Germinal center (tissue), 1 donor: Measurements from ENCODE around the gene AKT1S1.
A peak's percentile ranks its signal among the peaks of the same experiment; 100 is the strongest.

Experiments used
- DNase-seq: peaks from one replicate; pipeline ENCODE4 v3.0.0; 2012; ENCODE audit warnings: mixed read lengths, low spot score

AKT1S1 gene

DNA sequence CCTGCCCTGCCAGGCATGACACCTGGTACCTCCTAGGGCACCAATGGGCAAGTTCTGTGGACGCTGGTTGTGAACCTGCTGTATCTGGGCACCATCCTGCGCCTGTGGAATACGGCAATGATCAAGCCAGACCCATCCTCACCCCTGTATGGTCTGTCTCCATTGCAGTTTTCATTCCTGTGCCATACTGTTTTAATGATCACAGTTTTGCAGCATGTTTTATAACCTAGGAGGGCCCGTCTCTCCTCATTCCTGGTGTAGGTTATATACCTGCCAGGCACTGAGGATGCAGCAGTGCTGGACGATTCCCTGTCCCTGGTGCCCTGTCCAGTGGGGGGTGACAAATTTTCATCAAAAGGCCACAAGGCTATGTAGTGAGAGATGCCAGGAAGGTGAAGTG is 5.9 kb upstream of the AKT1S1 start:
- no peak for DNase-seq

DNA sequence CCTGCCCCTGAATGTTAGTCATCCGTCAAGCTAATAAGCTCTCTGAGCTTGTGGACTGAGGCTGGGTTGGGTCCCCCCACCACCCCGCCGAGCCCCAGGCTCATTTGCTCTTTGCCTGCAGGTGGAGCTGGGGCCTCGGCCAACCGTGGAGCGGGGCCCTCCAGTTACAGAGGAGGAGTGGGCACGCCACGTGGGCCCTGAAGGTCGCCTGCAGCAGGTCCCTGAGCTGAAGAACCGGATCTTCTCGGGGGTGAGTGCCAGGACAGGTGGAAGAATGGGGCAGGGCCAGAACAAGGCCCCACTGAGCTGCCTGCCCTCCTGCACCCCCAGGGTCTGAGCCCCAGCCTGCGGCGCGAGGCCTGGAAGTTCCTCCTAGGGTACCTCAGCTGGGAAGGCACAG is 5.5 kb upstream of the AKT1S1 start:
- DNase-seq = no peak

DNA sequence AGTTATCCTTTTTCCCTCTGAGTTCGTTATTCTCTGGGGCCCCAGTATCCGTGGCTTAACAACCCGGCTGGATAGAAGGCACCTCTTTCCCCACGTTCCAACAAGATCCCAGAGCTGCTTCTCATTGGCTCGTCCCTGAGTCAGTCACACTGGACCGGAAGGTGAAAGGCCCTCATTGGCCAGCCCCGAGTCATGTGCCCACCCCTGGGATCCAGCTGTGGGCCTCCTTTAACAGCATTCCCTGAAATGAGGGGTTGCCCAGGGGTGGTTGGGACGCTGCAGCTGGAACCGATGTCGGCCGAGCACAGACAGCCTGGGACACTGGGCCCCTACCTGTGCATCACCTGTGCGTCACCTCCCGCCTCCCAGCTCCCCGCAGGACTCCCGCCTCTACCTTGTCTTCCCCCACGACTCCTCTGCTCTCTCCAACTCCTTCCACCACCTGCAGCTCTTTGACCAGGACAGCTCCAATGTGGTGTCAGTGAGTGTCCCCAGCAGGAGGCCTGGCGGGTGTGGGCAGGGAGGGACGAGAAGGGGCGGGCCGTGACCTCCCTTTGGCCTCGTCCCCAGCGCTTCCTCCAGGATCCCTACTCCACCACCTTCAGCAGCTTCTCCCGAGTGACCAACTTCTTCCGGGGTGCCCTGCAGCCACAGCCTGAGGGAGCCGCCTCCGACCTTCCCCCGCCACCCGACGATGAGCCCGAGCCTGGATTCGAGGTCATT is 4.7 kb upstream of the AKT1S1 start:
- DNase-seq = no peak

DNA sequence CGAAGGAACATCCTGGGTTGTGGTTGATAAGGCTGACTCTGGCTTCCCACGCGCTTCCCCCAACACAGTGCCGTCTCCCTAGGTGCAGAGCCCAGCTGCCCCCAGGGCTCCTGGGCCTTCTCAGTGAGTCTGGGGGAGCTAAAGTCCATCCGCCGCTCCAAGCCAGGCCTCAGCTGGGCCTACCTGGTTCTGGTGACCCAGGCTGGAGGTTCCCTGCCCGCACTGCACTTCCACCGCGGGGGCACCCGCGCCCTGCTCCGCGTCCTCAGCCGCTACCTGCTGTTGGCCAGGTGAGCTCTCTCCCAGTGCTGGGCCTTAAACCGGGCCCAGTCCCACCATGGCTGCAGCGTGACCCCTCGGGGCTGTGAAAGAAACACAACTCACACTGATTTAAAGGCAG is 4.0 kb upstream of the AKT1S1 start:
- DNase-seq = no peak

DNA sequence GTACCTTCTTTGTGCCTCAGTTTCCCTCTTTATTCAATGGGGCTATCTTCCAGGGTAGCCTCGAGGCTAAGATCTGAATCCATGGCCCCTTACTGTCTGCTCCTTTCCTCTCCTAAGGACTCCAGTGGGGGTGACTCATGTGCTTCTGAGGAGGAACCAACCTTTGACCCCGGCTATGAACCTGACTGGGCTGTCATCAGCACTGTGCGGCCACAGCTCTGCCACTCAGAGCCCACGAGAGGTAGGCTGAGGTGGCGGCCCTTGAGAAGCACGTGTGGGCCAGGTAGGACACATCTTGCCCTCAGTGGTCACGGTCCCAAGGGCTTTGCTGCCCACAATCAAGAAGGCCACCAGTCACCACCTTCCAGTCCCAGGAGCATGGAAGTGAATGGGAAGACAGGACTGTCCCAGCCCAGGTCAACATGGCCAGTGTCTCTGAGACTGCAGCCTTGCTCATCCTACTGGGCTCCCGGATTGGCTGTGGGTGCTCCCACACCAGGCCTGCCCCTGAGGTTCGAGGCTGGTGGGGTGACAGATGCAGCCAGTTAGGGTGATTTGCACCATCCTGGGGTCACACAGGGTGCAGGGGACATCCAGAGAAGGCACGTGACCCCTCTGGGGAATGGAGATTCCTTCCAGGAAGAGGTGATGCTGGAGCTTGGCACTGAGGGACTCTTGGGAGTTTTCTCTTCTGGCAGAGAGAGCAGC is 3.2 kb upstream of the AKT1S1 start:
- DNase-seq = no peak

DNA sequence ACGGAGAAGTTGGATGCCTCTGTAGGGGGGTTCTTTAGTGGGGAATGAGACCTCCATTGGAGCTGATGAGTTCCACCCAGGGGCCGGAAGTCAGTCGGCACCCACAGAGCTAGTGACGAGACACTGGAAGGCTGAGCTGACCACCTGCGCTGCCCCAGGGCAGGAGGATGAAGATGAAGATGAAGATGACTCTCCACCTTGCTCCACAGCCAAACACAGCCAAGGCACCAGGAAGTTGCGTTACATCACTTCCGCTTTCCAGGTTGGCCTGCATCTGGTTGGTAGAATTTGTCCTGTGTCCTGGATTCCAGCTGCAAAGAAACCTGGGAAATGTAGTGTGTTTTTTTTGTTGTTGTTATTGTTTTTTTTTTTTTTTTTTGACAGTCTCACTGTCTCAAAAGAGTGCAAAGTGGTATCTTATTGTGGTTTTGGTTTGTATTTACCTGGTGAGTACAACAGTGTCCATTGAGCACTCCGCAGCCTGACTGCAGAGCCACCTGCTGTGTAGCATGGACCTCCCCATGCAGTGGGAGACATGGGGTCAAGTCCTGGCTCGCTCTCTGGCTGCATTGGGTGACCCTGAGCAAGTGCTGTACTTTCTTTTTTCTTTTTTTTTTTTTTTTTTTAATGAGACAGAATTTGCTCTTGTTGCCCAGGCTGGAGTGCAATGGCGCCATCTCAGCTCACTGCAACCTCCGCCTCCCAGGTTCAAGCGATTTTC is 2.2 kb upstream of the AKT1S1 start:
- DNase-seq = no peak

DNA sequence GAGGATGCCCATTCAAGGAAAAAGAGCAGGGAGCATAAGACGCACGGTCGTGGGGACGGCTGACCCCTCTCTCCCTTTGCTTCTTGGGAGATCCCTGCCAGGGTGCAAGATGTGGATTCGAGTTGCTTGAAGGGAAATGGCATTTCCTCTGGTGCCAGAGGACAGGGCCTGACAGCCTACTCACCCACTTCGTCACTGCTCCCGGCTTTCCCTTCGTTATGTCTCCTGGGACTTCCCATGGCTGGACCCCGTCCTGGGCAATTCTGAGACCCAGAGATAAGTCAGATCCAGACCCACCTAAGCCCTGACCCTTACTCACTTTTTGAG is 1.6 kb upstream of the AKT1S1 start:
- no peak for DNase-seq

DNA sequence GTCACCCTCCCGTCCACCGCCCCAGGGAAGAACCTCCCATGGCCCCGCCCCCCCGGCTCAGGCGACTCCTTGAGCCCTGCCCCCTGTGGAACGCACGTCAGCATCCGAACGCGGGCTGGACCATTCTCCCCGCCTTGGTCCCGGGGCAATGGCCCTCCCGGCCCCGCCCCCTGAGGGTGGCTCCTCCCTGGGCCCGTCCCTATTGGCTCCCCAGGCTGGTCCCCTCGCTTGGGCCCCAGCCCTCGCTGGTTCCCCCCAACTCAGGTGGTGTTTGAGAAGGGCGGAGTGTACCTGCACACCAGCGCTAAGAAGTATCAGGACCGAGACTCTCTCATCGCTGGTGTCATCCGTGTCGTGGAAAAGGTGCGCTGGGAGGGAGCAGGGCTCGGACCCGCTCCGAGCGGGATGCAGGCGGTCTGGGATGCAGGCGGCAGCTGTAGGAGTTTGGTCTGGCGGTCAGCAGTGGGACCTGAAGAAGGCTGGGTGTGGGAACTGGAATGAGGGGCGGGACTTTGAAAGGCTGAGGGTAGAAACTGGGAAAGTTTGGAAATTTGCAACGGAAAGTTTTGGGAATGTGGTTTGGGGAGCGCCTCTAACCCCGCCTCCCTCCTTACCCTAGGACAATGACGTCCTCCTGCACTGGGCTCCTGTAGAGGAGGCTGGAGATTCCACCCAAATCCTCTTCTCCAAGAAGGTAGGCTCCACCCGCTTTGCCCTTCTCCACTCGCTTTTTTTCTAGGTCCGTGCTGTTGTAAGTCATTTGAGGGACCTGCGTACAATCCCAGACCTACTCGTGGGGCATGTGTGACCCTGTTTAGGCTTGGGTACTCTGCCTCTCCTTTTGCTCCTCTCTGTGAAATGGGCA is 956 bp upstream of the AKT1S1 start:
- peak; percentile 96 for DNase-seq

DNA sequence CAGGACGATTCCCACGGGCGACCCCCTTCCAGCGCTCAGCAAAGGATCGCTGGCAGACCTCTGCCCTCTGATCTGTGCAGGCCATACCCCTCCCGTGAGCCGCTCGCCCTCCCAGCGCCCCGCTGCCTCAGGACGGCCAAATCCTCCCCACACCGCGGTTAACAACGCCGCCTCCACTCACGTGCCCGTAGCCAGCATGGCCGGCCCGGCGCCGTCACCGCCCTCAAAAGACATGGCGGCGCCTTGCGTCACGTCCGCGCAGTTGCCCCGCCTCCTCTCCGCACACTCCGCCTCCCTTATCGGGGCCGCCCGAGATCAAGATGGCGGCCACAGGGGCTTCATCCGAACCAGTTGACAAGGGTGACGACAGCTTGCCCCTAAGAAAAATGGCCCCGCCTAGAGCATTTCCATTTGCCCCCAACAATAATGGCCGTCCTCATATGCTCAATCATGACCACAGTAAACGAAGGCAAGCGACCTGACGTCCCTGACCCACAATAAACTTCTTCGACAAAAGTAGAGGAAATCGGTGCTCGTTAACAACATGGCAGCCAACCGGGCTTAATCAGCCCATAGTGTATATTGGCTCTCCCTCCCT is 634 bp downstream of the AKT1S1 start:
- peak; percentile 86 for DNase-seq

DNA sequence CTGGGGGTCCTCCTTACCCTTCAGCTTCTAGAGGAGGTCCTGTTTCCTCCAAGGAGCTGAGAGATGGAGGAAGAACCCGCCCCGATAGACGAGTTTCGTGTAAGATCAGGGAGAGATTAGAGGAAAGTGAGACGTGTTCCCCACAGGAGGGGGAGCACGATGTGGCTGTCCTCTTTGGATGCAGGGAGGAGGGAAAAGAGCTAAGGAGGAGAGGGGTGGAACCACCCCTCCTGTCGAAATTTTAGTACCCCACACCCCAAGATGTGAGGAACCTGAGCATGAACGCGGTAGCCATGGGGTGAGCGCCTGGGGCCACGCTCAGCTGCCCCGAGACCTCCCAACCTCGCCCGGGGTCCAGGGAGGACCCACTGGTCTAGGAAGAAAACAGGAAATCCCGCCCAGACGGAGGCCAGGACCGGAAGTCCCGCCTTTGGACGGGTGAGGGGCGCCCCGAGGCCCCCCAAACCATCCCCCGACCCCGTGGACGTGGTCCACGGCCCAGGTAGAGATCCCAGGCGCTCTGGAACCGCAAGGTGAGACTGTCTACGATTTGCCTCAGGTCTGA is 1.2 kb downstream of the AKT1S1 start:
- peak; percentile 48 for DNase-seq

DNA sequence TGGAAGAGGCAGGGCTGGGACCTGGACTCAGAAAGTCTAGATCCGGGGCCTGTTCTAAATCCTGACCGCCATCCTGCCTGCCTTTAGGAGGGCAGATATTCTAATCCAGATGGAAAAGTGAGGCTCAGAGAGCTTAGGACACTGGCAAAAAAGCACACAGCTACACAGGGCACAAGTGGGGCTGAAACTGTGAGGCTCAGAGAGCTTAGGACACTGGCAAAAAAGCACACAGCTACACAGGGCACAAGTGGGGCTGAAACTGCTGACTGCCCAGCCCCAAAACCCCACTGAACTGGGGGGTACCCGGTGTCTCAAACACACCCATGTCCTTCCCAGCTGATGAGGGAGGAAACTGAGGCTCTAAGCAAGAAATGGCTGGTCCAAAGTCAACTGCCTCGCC is 2.0 kb downstream of the AKT1S1 start:
- no peak for DNase-seq

DNA sequence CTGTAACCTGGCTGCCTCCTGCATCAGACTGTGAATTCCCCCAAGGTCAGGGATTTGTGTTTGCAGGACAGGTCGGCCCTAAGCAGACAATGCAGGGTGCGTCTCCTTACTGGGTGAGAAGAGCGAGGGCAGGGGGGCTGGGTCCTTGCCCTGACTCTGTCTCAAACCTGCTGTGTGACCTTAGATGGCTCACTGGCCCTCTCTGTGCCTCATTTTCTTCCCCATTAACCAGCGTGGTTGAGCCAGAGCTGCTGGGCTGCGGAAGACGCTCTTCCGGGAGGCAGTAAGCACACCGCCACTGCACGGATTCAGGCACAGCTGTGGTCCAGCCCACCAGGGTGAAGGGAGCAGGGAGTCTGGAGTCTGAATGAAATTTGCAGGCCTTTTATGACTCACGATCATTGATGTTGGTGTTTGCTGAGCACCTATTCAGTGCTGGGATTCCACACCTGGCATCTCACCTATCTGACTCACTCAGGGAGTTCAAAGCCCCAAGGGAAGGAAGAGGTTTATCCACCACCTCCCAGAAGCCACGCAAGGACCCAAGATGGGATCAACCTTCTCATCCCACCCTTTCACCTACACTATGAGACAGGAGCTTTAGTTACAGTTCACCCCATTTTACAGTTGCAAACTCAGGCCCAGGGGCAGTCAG is 2.5 kb downstream of the AKT1S1 start:
- DNase-seq = no peak

DNA sequence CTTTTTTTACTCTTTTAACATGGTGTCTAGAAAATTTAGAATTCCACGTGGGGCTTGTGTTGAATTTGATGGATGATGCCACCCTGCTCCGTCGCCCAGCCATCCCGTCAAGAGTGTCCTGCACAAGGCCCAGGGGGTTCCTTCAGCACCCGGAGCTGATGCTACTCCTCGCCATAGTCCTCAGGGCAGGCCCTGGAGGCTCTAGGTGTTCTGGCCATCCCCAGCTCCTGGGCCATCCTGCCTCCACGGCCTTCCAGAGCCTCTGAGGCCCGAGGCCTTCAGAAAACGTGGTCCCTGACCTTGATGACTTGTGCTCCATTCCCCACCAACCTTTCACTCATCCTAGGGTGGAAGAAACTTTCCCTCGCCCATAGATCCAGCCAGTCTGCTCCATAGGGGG is 3.3 kb downstream of the AKT1S1 start:
- DNase-seq = no peak

DNA sequence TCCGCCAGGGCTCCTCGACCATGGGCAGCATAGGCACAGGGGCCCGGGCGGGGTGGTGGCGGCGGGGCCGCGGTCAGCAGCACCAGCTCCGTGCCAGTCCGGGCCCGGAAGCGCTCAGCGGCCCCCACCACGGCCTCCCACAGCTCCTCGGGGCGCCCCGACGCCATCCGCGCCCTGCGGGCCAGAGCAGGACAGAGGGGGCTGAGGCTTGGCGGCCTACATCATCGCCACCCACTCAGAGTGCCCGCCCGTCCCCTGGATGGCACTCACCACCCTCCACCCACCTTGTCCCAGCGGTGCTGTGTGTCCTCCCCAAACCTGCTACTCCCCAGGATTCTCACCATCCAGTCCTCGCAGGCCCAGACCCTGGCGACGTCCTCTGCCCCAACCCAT is 4.0 kb downstream of the AKT1S1 start:
- no peak for DNase-seq

DNA sequence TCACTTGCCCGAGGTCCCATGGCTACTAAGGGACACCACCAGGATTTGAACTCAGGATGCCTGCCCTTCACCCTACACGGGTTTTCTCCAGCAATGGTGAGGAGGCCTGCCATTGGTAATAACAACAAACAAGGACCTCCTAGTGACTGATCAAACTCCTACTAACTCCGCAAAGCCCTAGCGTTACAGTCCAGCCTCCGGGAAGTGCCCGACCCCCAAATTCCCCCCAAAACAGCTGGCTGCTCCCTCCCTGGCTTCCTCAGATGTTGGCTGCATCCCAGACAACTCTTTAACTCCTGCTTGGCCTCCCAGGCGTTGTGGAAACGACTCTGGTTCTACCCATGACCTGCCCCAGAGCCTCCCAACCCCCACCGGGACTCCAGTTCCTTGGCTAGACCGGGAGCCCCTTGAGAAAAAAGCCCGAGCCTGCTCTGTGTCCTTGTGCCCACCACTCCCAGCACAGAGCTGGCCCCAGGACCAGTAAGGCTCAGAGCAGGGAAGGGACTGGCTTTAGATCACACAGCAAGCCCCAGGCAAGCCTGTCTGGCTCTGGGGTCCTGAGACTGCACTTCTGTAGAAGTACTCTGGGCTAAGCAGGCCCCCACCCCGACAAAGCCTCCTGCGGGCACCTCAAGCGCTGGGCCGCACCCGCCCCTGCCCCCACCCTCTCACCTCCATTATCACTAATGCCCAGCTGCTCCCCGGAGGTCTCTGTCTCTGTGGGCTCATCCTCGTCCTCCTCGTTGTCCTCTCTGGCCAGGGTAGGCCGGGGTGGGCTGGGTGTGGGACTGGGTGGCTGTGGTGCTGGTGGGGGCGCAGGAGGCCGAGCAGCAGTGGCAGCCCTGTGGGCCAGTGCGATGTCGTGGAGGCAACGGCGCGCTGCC is 4.7 kb downstream of the AKT1S1 start:
- DNase-seq = no peak

DNA sequence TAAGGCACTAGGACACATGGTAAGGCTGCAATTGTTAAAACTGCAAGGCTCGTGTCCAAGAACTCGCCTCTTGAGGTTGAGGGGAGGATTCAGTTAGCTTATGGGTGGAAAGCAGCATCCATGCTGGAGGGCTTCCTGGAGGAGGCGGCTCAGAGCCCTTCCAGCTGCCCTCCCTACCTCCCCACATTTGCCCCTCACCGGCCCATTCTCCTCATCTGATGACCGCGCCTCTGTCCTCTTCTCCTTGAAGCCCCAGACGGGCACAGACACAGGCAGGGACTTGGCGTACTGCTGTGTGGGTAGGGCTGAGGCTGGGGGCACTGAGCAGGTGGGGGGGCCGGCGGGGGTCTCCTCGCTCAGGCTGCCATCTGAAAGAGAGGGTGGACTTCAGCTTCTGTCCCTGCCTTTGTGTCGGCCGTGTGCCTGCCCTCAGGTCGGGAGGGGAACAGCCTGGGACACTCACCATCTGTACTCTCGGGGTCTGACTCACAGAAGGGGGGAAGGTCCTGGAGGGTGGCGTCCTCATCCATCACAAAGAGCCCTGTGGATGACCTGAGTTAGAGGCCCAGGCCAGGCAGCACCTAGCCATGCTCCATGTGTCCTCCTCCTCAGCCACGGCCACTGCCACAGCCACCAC is 5.7 kb downstream of the AKT1S1 start:
- no peak for DNase-seq

DNA sequence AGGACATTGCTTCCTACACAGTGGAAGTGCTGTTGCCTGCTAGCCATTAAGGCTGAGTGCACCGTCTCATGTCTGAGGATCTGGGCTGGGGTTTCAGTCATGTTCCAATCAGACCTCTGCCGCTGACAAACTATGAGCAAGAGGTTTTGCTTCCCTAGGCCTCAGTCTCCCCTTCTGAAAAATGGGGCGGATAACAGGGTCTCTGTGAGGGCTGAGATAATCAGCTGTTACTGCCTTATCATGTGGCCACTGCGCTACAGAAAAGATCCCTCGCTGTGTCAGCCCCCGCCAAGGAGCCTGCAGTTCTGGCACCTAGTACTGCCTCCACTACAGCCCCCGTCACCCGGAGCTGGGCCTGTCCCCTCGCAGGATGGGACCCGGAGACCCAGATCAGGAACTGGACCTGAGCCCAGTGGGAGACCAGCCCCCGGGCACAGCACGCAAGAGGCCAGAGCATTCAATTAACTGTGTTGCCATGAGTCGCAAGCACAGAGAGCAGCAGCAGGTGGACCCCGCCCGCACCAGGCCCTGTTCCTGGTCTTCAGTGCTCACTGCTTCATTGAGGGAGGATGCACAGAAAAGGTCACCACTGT is 6.8 kb downstream of the AKT1S1 start:
- DNase-seq = no peak

DNA sequence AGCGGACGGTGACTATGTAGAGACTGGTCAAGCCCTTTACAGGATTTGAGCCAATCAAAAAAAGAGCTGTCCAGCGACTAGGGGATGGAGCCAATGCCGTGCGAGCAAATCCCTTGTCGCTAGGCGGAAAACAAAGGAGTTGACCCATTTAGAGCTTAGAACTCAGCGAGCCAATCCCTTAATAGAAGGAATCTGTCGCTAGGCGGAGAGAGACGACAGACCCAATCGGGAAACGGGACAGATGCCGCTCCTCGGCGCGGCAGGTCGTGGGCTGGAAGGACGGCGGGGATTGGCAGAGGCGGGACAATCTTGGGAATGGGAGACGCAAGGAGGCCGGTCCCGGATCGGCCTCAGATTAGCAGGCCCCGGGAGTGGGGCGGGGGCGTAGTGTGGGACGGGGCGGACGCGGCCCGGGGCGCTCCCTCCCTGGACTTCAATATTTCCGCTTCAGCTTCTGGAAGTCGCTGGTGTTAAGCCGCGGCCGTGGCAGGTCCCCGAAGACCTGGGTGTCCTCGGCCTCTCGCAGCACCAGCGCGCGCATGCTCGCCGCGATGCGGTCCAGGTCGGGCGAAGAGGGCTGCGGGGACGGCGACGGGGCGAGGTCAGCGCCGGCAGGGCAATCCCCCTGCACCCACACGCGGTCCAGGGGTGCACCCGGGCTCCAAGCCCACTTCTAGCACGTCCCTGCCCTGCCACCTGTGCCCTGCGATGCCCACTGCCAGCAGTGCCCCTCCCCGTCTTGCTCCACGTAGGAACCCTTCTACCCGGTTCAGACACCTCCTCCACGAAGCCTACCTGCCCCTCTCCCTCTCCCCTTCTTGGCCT is 7.5 kb downstream of the AKT1S1 start:
- peak; percentile 95 for DNase-seq
